GM19324 (cell line): ENCODE data around the gene IRS1.

Source experiments
- ATAC-seq: cut with Tn5 transposase; IDR thresholded peaks from one replicate; pipeline ENCODE4 v1.9.1; 2021; ENCODE audit warnings: mild to moderate bottlenecking, moderate library complexity; ENCODE audit not compliant: unreplicated experiment, low FRiP score

The IRS1 gene

GRCh38 chr2:226699321-226699720 lies 100.3 kb downstream of the IRS1 start:
- ATAC-seq, result no peak

- no peak for ATAC-seq
These were observed 100.9 kb downstream of the IRS1 start for GRCh38 chr2:226698671-226699070.

GRCh38 chr2:226694586-226695284 lies 104.9 kb downstream of the IRS1 start:
- no peak for ATAC-seq

- no peak for ATAC-seq
These were observed 105.5 kb downstream of the IRS1 start for GRCh38 chr2:226694149-226694548.

GRCh38 chr2:226693521-226693920 lies 106.1 kb downstream of the IRS1 start:
- ATAC-seq, result no peak

- ATAC-seq, result no peak
These were observed 107.0 kb downstream of the IRS1 start for GRCh38 chr2:226692521-226693126.

GRCh38 chr2:226691255-226691654 lies 108.4 kb downstream of the IRS1 start:
- no peak for ATAC-seq

GRCh38 chr2:226690461-226691024 lies 109.1 kb downstream of the IRS1 start:
- ATAC-seq, result no peak

GRCh38 chr2:226687641-226688253 lies 111.9 kb downstream of the IRS1 start:
- no peak for ATAC-seq

GRCh38 chr2:226684563-226684959 lies 115.1 kb downstream of the IRS1 start:
- ATAC-seq, result no peak

GRCh38 chr2:226683944-226684562 lies 115.6 kb downstream of the IRS1 start:
- ATAC-seq, result no peak

- no peak for ATAC-seq
These were observed 116.4 kb downstream of the IRS1 start for GRCh38 chr2:226683196-226683595.
